Fibroblast of the aortic adventitia (primary cell): ENCODE data around the gene MAD1L1. TPM values are rescaled to one million over a fixed set of nuclear protein-coding genes. Genes with fewer than 3 reads are reported as not detected.
A peak's percentile ranks its signal among the peaks of the same experiment; 100 is the strongest.

Experiments used
- DNase-seq: peaks from one replicate; pipeline ENCODE4 v3.0.0-alpha.2; 2010; ENCODE audit warnings: low read depth
- H3K4me3 ChIP-seq: 2 replicates; pipeline ENCODE4 v1.5.1; 2011; ENCODE audit warnings: low read depth, mild to moderate bottlenecking, control low read depth, low read length, moderate library complexity
- total RNA-seq: library from RNA; depleted of rRNA; stranded (reverse); fragments of >200 nt; gene quantifications from 2 replicates; pipeline ENCODE4 v1.2.3, GENCODE V29; 2012; ENCODE audit warnings: low replicate concordance
- TF ChIP-seq, protein P1 (sequence below): IDR thresholded peaks from 2 replicates; pipeline ENCODE4 v1.5.1; 2011; ENCODE audit warnings: mild to moderate bottlenecking, low read length, control low read depth, inconsistent platforms; ENCODE audit not compliant: insufficient read depth

MAD1L1 gene
- total RNA-seq, 1 donor = 22.9 TPM

- DNase-seq = no peak
- TF ChIP-seq, protein P1, sequence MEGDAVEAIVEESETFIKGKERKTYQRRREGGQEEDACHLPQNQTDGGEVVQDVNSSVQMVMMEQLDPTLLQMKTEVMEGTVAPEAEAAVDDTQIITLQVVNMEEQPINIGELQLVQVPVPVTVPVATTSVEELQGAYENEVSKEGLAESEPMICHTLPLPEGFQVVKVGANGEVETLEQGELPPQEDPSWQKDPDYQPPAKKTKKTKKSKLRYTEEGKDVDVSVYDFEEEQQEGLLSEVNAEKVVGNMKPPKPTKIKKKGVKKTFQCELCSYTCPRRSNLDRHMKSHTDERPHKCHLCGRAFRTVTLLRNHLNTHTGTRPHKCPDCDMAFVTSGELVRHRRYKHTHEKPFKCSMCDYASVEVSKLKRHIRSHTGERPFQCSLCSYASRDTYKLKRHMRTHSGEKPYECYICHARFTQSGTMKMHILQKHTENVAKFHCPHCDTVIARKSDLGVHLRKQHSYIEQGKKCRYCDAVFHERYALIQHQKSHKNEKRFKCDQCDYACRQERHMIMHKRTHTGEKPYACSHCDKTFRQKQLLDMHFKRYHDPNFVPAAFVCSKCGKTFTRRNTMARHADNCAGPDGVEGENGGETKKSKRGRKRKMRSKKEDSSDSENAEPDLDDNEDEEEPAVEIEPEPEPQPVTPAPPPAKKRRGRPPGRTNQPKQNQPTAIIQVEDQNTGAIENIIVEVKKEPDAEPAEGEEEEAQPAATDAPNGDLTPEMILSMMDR = no peak
- no peak overlapping the region for H3K4me3 ChIP-seq
Observed at GRCh38 chr7:2013381-2014311, 219.1 kb downstream of the MAD1L1 start.

GRCh38 chr7:2012981-2013380 is 219.8 kb downstream of the MAD1L1 start:
- TF ChIP-seq, protein P1 = no peak
- DNase-seq = peak; percentile 34
- H3K4me3 ChIP-seq = no peak overlapping the region

GRCh38 chr7:2012044-2012900 is 220.5 kb downstream of the MAD1L1 start:
- no peak overlapping the region for H3K4me3 ChIP-seq
- no peak for DNase-seq
- TF ChIP-seq, protein P1 = no peak

DNA sequence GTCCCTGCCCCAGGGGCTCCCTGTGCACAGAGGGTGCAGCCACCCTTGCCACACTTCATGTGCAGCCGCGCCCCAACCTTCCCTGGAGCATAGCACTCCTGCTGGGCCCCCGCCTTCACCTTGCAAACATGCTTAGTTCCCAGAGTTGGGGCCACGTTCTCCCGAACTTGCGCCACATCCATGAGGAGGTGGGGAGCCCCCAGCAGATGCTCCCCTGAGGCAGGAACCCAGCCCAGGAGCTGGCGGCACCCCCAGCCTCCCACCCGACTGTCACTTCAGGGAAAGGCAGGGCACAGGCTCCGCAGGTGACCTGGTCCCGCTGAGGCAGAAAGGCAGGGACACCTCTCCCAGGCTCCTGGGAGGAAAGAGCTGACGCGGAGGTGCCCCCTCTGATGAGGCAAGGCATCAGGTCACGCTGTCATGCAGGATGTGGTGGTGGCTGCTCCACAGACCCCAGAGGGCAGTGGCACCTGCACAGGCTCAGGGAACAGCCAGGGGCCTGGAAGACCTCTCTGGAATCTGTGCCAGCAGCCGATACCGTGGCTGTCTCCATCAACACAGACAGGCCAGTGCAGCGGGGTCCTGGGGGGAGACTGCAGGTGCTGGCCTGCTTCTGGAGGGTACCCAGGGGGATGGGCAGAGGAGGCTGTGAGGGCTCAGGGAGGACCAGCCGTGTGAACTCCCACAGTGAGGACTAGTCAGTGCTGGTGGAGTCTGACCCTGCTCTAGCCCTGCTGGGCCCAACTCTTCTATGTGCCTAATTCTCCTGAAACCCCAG is 221.3 kb downstream of the MAD1L1 start:
- no peak for DNase-seq
- no peak overlapping the region for H3K4me3 ChIP-seq
- TF ChIP-seq, protein P1 = no peak

GRCh38 chr7:2010551-2011265 is 222.0 kb downstream of the MAD1L1 start:
- DNase-seq = no peak
- no peak overlapping the region for H3K4me3 ChIP-seq
- TF ChIP-seq, protein P1 = no peak

- H3K4me3 ChIP-seq = no peak overlapping the region
- DNase-seq = no peak
- TF ChIP-seq, protein P1 = no peak
Observed at GRCh38 chr7:2010101-2010500, 222.6 kb downstream of the MAD1L1 start.
